Activated T-cell treated with anti-CD3 and anti-CD28 coated beads for 48 hours (primary cell): ENCODE results near the gene AKT1.
"Not testable (repeated sequence)": the region's sequence is repeated elsewhere in the genome, so short reads cannot be mapped to it uniquely, and the experiment has no call there.

Source experiments
- DNase-seq: peaks from one replicate; pipeline ENCODE4 v3.0.0-alpha.2; 2020; ENCODE audit warnings: low read depth

Gene AKT1

GRCh38 chr14:104818714-104819161, 23.2 kb upstream of the AKT1 start:
- no peak for DNase-seq

DNA sequence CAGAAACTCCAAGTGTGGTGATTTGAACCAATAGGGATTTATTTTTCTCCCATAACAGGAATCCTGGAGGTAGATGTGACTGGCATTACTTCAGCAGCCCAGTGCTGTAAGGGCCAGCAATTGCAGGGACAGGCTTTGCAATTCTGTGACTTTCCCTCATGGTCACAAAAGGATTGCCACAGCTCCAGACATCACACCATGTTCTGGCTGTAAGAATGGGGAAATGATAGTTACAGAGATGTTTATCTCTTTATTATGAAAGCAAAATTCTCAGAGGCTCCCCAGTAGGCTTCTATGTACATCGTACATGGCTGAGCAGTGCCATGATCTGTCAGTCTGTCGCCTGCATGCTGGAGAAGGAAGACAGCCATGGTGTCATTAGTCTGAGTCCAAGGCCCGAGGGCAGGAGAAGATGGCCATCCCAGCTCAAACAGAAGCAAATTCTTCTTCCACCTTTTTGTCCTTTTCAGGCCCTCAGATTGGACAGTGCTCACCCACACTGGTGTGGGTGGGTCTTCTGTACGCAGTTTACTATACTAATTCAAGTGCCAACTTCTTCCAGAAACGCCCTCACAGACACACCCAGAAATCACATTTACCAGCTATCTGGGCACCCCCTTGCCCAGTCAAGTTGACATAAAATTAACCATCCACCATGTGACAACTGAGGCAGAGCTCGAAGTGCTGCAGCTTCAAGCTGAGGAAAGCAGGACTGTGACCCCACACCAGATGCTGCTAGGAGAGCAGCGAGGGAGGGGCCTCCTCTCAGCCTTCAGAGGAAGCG, 22.6 kb upstream of the AKT1 start:
- no peak for DNase-seq

GRCh38 chr14:104816616-104816884, 21.0 kb upstream of the AKT1 start:
- DNase-seq = no peak

DNA sequence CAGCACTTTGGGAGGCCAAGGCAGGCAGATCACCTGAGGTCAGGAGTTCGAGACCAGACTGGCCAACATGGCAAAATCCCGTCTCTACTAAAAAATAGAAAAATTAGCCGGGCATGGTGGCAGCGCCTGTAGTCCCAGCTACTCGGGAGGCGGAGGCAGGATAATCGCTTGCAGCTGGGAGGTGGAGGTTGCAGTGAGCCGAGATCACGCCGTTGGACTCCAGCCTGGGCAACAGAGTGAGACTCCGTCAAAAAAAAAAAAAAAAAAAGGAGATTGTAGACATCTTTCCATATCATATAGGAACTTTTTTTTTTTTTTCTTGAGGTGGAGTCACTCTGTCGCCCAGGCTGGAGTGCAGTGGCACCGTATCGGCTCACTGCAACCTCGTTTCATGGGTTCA, 19.2 kb upstream of the AKT1 start:
- DNase-seq = not testable (repeated sequence)

GRCh38 chr14:104813286-104813685, 17.7 kb upstream of the AKT1 start:
- DNase-seq = no peak

DNA sequence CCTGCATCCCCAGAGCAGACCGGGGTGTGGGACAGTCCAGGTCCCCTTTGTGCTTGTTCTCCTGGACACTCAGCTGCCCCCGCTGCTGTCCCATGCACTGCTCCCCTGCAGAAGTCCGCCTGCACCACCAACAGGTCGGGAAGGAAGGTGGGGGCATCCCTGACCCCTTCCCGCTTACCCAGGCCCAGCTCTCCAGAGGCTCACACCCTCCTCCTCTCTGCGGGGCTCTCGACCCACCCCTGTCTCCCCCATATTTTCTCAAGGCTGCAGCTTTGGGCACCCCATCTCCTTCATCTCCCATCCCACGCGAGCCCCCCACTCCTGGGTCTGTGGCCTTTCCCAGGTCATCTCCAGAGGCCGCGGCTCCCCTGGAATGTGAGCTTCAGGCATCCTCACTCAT, 14.8 kb upstream of the AKT1 start:
- no peak for DNase-seq

- no peak for DNase-seq
Measured at GRCh38 chr14:104808456-104808855, 12.9 kb upstream of the AKT1 start.

DNA sequence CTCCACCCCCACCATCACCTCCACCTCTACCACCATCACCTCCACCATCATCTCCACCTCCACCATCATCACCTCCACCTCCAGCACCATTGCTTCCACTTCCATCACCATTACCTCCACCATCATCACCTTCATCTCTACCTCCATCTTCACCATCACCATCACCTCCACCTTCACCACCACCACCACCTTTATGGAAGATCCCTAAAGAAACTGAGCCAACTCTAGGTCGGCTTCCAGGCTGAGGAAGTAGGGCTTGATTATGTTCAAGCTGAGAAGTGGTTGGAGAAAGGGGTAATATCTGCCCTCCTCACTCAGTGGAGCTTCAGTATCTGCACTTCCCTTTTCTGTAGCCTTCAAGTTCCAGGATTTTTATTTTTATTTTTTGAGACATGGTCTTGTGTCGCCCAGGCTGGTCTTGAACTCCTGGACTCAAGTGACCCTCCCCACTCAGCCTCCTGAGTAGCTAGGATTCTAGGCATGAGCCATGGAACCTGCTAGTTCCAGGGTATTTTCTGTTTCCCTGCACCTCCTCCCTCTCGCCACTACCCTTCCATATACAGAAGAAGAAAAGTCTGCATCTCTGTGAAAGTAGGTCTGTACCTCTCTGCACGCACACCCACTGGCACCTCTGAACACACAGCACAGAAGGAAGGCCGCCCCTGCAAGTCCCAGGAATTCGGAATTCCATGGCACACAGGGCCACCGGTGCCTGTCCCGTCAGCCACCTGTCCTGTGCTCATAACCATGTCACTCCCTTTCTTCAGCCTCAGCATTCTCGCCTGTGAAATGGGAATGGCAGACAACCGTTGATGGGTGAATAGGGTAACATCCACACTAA, 11.3 kb upstream of the AKT1 start:
- no peak for DNase-seq

GRCh38 chr14:104805941-104806624, 10.5 kb upstream of the AKT1 start:
- DNase-seq = no peak

- DNase-seq = no peak
Measured at GRCh38 chr14:104805326-104805678, 9.8 kb upstream of the AKT1 start.

DNA sequence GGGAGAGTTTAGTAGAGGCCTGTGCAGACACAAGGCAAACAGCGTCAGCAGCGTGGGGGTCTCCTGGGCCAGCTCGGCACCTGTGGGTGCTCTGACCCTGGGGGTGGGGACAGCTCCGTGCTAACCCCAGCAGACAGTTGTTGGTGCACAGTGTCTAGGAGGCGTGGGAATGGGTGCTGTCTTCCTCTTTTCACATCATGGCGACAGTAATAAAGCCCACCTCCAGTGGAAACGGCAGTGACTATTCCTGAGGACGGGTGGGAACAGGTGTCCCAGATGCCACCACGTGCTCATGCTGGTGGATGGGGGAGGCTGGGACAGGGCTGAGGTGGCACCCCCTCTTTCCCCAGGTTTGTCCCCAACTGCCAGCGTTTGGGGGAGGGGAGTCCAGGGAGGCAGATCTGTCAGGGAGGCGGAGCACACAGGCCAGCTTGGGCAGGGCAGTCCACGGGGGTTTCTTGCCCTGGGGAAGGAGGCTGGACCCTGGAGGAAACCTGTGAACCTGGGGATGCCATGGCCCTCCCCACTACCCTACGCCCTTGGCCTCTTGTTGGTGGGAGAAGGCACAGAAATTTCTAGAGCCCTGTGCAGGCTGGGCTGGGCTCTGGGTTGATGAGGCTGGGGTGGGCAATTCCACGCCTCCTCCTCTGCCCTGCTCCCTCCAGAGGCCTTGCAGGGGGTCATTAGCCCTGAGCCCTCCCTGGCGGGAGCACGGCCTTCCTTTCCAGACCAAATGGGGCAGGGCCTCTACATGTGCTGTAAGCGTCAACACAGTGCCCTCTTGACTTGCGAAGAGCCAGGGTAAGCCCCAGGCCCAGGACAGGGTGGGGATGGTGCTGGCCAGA, 9.2 kb upstream of the AKT1 start:
- no peak for DNase-seq

- no peak for DNase-seq
Measured at GRCh38 chr14:104803912-104804410, 8.4 kb upstream of the AKT1 start.

DNA sequence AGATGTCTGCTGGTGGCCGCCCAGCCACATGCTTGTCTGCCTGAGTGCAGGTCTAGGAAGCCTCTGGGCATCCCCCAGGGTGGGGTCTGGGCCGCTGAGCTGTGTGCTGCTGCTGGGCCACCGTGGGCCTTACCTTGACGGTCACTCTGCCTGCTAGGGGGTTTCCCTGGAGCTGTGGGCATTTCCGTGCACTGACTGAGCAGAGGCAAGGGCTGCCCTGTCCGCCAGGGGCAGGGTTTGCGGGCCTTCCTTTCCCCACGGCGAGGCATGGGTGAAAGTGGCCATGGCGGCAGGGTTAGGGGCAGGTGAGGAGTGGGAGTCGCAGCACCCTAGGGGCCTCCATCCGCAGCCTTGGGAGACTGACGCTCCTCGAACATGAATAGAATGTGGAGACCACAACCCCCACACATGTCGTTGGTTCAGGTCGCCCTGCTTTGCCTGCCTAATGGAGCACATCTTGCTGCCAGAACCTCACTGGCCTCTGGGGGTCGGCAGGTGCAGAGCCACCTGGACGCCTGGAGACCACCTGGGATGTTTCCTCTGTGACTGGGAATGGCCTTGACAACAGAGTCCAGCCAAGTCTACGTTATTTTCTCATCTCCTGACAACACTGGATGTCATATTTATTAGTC, 7.8 kb upstream of the AKT1 start:
- no peak for DNase-seq

GRCh38 chr14:104802394-104803184, 7.0 kb upstream of the AKT1 start:
- no peak for DNase-seq

GRCh38 chr14:104801520-104802393, 6.2 kb upstream of the AKT1 start:
- DNase-seq = no peak

- DNase-seq = peak; percentile 59
Measured at GRCh38 chr14:104800771-104801519, 5.4 kb upstream of the AKT1 start, which contains the start of gene ZBTB42. Gene ZBTB42, plus strand, starts transcription at chr14:104801101. Its CDS starts 97 bp downstream, at chr14:104801198.

- DNase-seq = peak; percentile 74
Measured at GRCh38 chr14:104800015-104800770, 4.6 kb upstream of the AKT1 start.
